SJCRH30 (cell line): ENCODE measurements around the gene DLGAP4. TPM values are rescaled to one million over a fixed set of nuclear protein-coding genes. Genes with fewer than 3 reads are reported as not detected.
"Not testable (repeated sequence)": the region's sequence is repeated elsewhere in the genome, so short reads cannot be mapped to it uniquely, and the experiment has no call there.

Experiments used
- DNase-seq, 2 experiments: peaks; one replicate each; pipeline ENCODE4 v3.0.0-alpha.2; 2015 to 2020
- H3K27ac ChIP-seq: fragments of 250-450 bp; sonication (Bioruptor Pico); 2 replicates; pipeline ENCODE4 v1.5.1; 2020; ENCODE audit warnings: mild to moderate bottlenecking, moderate library complexity
- H3K27me3 ChIP-seq: fragments of 250-450 bp; sonication (Bioruptor Pico); 2 replicates; pipeline ENCODE4 v1.5.1; 2020; ENCODE audit warnings: mild to moderate bottlenecking, moderate library complexity
- H3K36me3 ChIP-seq: fragments of 250-450 bp; sonication (Bioruptor Pico); 2 replicates; pipeline ENCODE4 v1.5.1; 2020; ENCODE audit warnings: mild to moderate bottlenecking, moderate library complexity
- H3K4me1 ChIP-seq: fragments of 250-450 bp; sonication (Bioruptor Pico); 2 replicates; pipeline ENCODE4 v1.5.1; 2020; ENCODE audit warnings: mild to moderate bottlenecking, moderate library complexity
- H3K4me3 ChIP-seq: fragments of 250-450 bp; sonication (Bioruptor Pico); 2 replicates; pipeline ENCODE4 v1.5.1; 2020; ENCODE audit warnings: mild to moderate bottlenecking, moderate library complexity
- H3K9me3 ChIP-seq: fragments of 250-450 bp; sonication (Bioruptor Pico); replicated peaks from 2 replicates; pipeline ENCODE4 v1.5.1; 2020; ENCODE audit warnings: mild to moderate bottlenecking, moderate library complexity
- total RNA-seq: library from RNA; depleted of rRNA; stranded (reverse); fragments of >200 nt; shearing (Covaris generic); gene quantifications from 2 replicates; pipeline ENCODE4 v1.2.3, GENCODE V29; 2014

The DLGAP4 gene
- total RNA-seq, 1 experiment from 2014 or later, result 18.4 TPM

DNA sequence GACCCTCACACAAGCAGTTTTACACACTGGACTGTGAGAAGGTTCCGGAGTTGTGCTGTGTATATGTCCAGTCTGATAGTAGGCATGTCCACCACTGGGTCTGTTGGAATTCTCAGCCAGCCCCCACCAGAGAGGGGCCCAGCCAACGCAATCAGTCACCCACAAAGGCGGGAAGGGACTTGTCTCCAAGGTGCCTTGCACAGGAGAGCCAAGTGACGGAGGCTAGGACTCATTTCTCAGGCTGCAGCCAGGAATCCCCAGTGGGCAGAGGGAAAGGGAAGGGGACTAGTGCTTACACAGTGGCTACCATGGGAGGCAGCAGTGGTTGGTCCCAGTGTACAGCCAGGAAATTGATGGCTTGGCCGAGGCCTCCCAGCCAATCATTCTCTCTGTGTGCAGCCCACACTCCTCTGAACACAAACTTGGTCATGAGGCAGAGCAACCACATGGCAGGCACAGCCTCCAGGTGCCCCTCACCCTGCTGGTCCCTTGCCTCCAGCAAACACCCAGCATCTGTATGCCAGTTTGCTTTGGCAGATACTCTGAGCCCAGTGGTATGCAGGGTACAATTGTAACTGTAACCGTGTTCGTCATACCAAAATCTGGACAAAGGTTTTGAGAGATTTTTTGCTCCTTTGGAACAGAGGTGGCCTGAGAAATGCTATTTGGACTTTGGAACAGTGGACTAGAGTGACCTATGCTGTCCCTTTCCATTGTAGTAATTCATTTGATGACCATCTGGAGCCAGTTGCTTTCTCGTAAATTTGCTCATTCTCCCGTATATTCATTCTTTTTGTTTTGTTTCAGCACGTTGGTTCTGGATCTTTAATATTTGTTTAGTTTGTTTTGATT, 162.2 kb downstream of the DLGAP4 start:
- Histone ChIP-seq H3K27me3 (no peaks in the 10 kb centered on the region), H3K4me3 (no peak overlapping the region), H3K9me3 (no peaks in the 10 kb centered on the region), H3K36me3 (no peaks in the 10 kb centered on the region), H3K27ac (no peak overlapping the region), H3K4me1 (peaks cover 36% of the 10 kb centered on the region)
- no peak for DNase-seq

DNA sequence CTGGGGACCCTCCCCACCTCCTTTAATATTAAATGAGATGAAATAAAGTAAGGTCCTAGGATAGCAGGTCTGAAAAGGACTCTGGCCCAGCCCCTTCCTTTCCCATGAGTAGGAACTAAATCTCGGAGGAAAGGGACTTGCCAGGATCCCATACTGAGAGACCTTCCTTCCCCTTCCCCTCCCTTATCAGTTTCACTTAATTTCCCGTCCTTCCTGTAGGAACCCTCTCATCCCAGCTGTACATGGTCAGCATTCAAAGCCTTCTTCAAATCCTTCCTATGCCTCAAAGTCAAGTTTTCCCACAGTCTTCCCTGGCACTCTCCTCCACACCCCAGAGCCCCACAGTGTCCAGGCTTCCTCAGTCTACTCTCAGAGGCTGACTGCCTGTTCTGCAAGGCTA, 163.8 kb downstream of the DLGAP4 start:
- Histone ChIP-seq H3K9me3 (no peaks in the 10 kb centered on the region), H3K27ac (no peak overlapping the region), H3K4me3 (no peak overlapping the region), H3K36me3 (no peaks in the 10 kb centered on the region), H3K27me3 (no peaks in the 10 kb centered on the region), H3K4me1 (peaks cover 32% of the 10 kb centered on the region)
- DNase-seq, result no peak

DNA sequence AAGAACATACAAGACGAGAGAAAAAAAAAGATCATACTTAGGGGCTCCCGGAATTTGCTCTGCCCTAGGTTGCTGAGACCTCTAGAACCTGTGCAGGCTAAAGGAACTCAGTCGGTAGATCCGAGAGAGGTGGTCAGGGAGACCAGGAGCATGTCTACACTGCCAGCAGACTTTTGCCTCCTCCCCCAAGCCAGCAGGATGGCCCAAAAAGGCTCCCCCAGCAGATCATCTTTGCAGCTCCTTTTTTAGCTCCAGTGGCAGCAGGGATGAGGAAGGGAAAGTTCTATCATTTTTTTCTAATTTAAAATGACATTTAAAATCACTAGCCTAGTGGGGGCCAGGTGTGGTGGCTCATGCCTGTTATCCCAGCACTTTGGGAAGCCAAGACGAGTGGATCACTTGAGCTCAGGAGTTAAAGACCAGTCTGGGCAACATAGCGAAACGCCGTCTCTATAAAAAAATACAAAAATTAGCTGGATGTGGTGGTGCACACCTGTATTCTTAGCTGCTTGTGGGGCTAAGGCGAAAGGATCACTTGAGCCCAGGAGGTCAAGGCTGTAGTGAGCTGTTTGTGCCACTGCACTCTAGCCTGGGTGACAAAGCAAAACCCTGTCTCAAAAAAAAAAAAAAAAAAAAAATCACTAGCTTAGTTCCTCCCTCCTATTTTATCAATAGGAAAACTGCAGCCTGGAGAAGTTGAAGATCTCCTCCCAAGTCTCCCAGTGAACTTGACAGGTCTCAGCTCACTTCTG, 165.9 kb downstream of the DLGAP4 start:
- DNase-seq, result no peak
- Histone ChIP-seq H3K4me1 (peaks cover 14% of the 10 kb centered on the region), H3K4me3 (no peak overlapping the region), H3K27me3 (no peaks in the 10 kb centered on the region), H3K27ac (no peak overlapping the region), H3K9me3 (no peaks in the 10 kb centered on the region), H3K36me3 (no peaks in the 10 kb centered on the region)

DNA sequence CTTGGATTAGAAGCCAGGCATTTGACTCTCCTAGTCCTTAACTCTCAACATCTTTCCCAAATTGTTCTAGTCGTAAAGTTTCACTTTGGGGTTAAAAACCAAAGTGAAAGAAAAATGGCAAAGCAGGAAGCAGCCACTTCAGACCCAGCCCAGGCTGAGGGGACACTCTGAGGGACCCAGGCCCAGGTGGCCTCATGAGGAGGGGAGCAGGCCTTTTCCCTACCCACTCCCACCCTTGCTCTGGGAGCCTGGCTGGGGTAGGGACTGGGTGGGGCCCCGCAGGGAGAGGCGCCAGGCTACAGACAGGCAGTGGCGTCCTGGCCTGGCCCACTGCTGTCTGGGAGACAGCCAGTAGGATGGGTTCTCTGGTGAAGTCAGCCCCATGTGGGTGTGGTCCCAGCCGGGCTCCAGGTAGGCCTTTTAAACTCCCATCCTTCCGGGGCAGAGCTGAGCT, 166.5 kb downstream of the DLGAP4 start:
- H3K36me3 ChIP-seq, result 0 out of 2 replicates have a peak, but pooled peaks cover 4% of the 10 kb centered on the region
- no peak for DNase-seq
- no peaks in the 10 kb centered on the region for H3K9me3 ChIP-seq
- no peak overlapping the region for H3K4me3 ChIP-seq
- H3K27me3 ChIP-seq, result no peaks in the 10 kb centered on the region
- peaks cover 8% of the 10 kb centered on the region for H3K4me1 ChIP-seq
- no peak overlapping the region for H3K27ac ChIP-seq

DNA sequence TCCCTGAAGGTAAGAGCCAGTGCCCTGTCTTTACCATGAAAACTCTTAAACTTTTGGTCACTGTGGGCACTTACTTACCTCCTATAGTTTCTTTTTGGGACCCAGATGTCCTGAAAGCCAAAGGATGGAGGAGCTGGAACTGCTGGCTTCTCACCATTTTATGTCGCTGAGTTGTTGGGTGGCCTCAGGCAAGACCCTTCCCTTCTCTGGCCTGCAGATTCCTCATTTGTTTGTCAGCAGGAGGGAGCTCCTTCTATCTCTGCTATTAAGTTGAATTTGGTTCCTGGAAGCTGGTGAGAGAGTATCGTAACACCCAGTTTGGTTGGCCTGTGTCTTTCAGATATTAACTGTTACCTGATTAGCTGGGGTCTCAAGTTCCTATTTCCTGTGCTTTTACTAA, 167.0 kb downstream of the DLGAP4 start:
- no peaks in the 10 kb centered on the region for H3K9me3 ChIP-seq
- H3K4me3 ChIP-seq, result no peak overlapping the region
- H3K27me3 ChIP-seq, result no peaks in the 10 kb centered on the region
- H3K27ac ChIP-seq, result no peak overlapping the region
- 0 out of 2 replicates have a peak, but pooled peaks cover 6% of the 10 kb centered on the region for H3K36me3 ChIP-seq
- no peak for DNase-seq
- H3K4me1 ChIP-seq, result peaks cover 3% of the 10 kb centered on the region

DNA sequence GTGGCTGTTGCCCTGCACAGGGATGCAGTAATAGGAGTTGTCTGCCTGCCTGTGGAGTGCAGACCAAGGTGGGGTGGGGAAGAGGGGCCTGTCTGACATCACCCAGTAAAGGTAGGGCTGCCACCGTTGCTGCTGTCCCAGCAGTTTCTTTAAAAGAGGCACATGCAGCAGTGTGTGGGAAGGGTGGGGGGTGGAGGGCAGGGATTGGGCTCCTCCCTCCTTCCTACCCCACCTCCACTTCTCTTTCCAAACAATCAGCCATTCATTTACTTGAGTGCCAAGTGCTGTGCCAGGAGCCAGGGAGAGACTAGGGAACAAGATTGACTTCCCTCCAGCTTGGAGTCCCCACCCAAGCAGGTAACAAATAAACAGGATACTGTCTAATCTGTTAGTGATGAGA, 168.4 kb downstream of the DLGAP4 start:
- Histone ChIP-seq H3K27ac (no peak overlapping the region), H3K36me3 (0 out of 2 replicates have a peak, but pooled peaks cover 6% of the 10 kb centered on the region), H3K9me3 (no peaks in the 10 kb centered on the region), H3K4me3 (no peak overlapping the region), H3K27me3 (no peaks in the 10 kb centered on the region), H3K4me1 (no peaks in the 10 kb centered on the region)
- no peak for DNase-seq

DNA sequence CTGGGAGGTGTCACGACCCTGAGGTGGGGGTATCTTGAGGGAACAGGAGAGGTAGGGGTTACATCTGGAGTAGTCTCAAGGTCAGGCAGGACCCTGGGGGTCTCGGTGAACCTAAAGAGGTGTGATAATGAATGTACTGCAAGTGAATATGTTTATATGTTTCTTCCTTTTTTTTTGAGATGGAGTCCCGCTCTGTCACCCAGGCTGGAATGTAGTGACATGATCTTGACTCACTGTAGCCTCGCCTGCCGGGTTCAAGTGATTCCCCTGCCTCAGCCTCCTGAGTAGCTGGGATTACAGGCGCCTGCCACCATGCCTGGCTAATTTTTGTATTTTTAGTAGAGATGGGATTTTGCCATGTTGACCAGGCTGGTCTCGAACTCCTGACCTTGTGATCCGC, 168.9 kb downstream of the DLGAP4 start:
- H3K4me1 ChIP-seq, H3K27ac ChIP-seq, H3K36me3 ChIP-seq, DNase-seq, H3K27me3 ChIP-seq, H3K4me3 ChIP-seq, H3K9me3 ChIP-seq: not testable (repeated sequence)

DNA sequence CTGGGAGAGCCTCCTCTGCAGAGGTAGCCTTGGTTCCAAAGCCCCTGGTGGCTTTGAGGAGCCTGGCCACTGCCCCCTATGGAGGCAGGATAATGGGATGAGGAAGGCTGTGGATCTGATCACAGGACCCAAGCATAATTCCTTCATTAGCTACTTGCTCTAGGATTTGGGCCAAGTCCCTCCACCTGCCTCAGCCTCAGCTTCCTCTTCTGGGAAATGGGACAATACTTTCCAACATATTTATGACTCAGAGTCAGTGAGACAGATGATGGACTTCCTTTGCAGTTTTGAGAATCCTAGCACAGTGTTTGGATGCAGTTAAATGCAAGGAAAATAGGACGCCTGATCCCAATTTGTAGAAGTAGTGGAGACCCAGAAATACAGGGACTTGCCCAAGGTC, 171.3 kb downstream of the DLGAP4 start:
- Histone ChIP-seq H3K4me3 (no peak overlapping the region), H3K4me1 (peaks cover 12% of the 10 kb centered on the region), H3K9me3 (no peaks in the 10 kb centered on the region), H3K36me3 (0 out of 2 replicates have a peak, but pooled peaks cover 6% of the 10 kb centered on the region), H3K27me3 (no peaks in the 10 kb centered on the region), H3K27ac (no peak overlapping the region)
- no peak for DNase-seq

DNA sequence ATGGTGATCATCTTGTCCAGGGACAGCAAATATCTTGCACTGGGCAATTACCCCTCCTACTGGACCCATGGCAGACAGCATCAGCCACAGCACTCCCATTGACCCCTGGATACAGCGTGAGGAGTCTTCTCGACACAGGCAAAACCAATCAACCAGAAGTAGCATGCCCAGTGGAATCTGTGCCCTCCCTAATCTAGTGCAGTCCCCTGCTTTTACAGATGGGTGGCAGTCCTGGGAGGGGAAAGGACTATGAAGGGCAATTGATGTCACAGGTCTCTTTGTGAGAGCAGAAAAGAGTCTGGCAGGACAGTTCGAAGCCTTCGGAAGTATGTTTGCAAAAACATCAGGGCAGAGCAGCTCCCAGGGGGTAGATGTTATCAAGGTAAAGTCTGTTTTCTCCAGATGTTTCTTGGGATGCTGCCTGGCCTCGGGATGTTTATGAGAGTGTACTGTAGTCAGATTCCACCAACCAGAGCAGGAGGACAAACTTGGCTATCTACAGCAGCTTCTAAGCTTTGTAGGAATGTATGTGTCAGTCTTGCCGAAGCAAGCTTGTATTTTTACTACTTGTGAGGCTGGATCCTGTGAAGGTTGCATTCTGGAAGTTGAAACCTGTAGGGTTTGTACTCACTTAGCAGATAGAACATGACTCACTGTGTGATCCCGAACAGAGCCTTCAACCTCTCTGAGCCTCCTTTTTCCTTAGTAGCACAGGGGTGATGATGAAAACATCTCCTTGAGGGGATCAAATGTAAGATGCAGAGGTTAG, 172.2 kb downstream of the DLGAP4 start:
- H3K9me3 ChIP-seq, result no peaks in the 10 kb centered on the region
- H3K4me1 ChIP-seq, result peaks cover 19% of the 10 kb centered on the region
- no peak for DNase-seq
- 0 out of 2 replicates have a peak, but pooled peaks cover 6% of the 10 kb centered on the region for H3K36me3 ChIP-seq
- H3K27me3 ChIP-seq, result no peaks in the 10 kb centered on the region
- no peak overlapping the region for H3K27ac ChIP-seq
- no peak overlapping the region for H3K4me3 ChIP-seq

DNA sequence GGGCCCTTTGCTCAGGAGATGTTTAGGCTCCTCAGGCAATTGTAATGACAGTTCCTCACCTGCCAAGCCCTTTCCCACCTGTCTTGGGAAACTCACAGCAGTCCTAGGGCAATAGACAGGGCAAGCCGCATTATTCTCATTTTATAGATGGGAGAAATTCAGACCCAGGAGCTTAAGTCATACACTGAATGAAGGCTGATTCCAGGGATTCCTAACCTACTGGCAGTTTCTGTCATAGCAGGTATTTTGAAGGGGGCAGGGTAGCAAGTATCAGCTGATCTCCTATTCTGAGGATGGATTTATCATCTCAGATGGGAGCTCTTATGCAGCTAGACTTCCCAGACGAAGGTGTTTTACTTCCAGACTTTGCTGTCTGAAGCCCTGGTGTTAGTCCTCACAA, 173.8 kb downstream of the DLGAP4 start:
- Histone ChIP-seq H3K27me3 (no peaks in the 10 kb centered on the region), H3K4me3 (no peak overlapping the region), H3K27ac (no peak overlapping the region), H3K4me1 (peaks cover 34% of the 10 kb centered on the region), H3K9me3 (no peaks in the 10 kb centered on the region), H3K36me3 (0 out of 2 replicates have a peak, but pooled peaks cover 6% of the 10 kb centered on the region)
- no peak for DNase-seq

DNA sequence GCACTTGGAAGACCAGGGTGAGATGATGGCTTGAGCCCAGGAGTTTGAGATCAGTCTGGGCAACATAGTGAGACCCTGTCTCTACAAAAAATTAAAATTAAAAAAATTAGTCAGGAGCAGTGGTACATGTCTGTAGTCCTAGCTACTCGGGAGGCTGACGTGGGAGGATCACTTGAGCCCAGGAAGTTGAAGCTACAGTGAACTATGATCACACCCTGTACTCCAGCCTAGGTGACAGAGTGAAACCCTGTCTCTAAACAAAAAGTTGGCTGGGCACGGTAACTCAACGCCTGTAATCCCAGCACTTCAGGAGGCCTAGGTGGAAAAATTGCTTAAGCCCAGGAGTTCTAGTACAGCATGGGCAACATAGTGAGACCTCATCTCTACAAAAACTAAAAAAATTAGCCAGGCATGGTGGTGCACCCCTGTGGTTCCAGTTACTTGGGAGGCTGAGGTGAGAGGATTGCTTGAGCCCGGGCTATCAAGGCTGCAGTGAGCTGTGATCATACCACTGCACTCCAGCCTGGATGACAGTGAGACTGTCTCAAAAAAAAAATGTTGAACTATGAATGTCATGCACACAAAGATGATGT, 174.4 kb downstream of the DLGAP4 start:
- Histone ChIP-seq H3K27ac (no peak overlapping the region), H3K36me3 (0 out of 2 replicates have a peak, but pooled peaks cover 6% of the 10 kb centered on the region), H3K27me3 (no peaks in the 10 kb centered on the region), H3K4me3 (no peak overlapping the region), H3K4me1 (peaks cover 34% of the 10 kb centered on the region), H3K9me3 (no peaks in the 10 kb centered on the region)
- no peak for DNase-seq

DNA sequence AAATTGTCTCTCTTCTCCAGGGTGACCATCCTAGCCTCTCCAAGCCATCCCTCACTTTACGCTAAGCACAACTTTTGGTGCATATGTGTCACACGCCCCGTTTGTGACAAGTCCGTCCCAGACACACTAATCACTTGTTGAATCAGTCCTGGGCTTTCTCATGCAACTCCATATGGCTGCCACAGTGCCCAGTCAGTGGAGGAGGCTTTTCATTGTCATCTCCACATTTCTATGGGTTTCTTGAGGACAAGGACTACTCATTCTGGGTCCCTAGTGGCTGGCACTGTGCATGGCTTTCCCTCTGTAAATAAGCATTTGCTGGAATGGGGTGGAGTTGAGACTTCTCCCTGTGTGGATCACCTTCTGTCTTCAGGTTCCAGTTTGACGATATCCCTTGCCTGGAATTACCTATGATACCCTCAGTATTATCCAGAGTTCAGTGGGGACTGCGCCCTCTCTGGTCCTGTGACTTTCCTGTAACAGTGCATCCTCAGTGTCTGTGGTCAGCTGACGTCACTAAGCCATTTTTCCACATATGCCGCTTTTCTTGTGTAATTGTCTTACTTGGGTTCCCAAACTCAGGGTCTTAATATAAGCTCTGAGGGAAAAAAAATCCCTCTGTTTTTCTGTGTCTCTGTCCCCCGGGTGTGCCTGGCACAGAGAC, 175.4 kb downstream of the DLGAP4 start:
- Histone ChIP-seq H3K4me3 (no peak overlapping the region), H3K36me3 (0 out of 2 replicates have a peak, but pooled peaks cover 6% of the 10 kb centered on the region), H3K4me1 (peaks cover 34% of the 10 kb centered on the region), H3K27me3 (no peaks in the 10 kb centered on the region), H3K27ac (no peak overlapping the region), H3K9me3 (no peaks in the 10 kb centered on the region)
- peak in 1 of 2 experiments; percentile 34 for DNase-seq

DNA sequence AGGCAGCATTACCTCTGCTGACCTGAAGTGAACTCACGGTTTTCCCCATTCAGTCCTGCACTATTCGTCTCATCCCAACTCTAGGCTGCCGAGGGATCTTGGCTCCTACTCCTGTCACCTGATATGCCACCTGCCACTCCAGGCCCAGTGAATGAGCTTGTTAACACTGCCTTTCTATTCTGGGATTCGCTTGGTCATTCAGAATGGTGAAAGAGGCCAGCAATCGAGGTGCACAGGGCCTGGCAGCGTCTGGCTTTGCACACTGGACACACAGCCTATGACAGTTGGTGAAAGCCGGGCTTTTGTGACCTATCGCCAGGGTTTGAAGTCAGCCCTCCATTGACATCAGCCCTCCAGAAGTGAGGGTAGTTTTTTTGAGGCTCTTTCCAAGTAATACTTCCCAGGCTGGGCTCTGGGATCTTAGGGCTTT, 175.9 kb downstream of the DLGAP4 start:
- no peak overlapping the region for H3K27ac ChIP-seq
- H3K4me3 ChIP-seq, result no peak overlapping the region
- H3K27me3 ChIP-seq, result no peaks in the 10 kb centered on the region
- DNase-seq, result peak in 1 of 2 experiments; percentile 66
- H3K36me3 ChIP-seq, result 0 out of 2 replicates have a peak, but pooled peaks cover 6% of the 10 kb centered on the region
- no peaks in the 10 kb centered on the region for H3K9me3 ChIP-seq
- peaks cover 34% of the 10 kb centered on the region for H3K4me1 ChIP-seq
